Activated CD4-positive, CD25-positive, alpha-beta regulatory T cell treated with anti-CD3 and anti-CD28 coated beads, Interleukin-2, amount 50 U/mL, for 72 hours (primary cell): ENCODE measurements around the gene CASP2.
A peak's percentile ranks its signal among the peaks of the same experiment; 100 is the strongest.

Experiments used
- DNase-seq: peaks from one replicate; pipeline ENCODE4 v3.0.0; 2021

The CASP2 gene

GRCh38 chr7:143341842-143342241 lies 53.7 kb downstream of the CASP2 start:
- no peak for DNase-seq

DNA sequence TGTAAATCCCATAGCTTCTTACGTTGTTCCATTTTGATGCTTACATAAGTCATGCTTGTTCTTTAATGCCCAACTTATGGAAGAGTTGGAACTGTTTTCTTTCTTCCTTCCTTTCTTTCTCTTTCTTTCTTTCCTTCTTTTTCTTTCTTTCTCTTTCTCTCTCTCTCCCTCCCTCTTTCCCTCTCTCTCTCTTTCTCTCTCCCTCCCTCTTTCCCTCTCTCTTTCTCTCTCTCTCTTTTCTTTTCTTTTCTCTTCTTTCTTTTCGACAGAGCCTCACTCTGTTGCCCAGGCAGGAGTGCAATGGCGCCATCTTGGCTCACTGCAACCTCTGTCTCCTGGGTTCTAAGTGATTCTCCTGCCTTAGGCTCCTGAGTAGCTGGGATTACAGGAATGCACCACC lies 55.4 kb downstream of the CASP2 start:
- DNase-seq: no peak

DNA sequence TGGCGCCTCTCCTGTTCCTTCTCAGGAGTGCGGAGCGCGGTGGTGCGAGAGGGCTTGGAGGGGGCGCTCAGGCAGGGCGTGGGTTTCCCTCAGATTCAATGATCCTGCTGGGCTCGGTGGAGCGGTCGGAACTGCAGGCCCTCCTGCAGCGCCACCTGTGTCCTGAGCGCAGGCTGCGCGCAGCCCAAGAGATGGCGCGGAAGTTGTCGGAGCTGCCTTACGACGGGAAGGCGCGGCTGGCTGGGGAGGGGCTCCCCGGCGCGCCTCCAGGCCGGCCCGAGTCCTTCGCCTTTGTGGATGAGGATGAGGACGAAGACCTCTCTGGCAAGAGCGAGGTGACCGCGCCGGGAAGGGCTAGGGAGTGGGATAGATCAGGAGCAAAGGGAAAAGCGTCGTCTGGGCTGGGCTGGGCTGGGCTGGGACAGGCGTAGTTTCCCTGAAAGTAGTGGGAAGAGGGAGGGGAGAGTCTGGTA lies 57.3 kb downstream of the CASP2 start:
- DNase-seq: peak; percentile 54

DNA sequence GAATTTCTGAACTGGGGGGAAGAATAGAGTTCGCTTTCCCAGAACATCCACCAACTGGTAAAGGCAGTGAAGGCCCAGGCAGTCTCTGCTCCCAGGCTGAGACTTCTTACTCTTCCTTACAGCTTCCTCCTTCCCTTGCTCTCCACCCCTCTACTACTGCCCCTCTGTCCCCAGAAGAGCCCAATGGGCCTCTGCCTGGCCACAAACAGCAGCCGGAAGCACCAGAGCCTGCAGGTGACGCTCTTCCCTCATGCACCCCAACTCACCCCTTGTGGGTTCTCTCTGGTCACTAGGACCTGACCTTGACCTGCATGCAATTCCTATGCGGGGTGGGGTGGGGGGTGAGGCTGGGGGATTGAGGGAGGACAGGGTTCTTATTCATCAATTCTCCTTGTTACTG lies 57.9 kb downstream of the CASP2 start:
- no peak for DNase-seq

- no peak for DNase-seq
Observed at GRCh38 chr7:143347950-143348349, 59.8 kb downstream of the CASP2 start.

DNA sequence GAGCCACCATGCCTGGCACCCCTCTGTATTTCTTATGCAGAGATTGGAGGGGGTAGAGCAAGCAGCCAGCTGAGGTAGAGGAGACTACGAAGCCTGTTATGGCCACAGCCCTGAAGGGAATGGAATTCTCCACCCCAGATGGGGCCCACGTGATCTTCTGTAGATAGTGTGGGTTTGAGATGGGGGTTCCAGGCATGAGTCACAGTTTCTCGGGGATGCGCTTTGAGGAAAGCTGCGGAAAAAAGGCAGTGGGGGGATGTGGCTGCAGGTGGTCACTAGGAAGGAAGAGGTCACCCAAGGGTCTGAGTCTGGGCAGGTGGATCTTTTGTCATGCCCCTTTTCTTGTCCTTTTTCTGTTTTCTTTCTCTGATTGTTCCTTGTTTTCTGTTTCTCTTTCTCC lies 62.9 kb downstream of the CASP2 start:
- no peak for DNase-seq

GRCh38 chr7:143351574-143351973 lies 63.4 kb downstream of the CASP2 start:
- DNase-seq: no peak

GRCh38 chr7:143352531-143353002 lies 64.4 kb downstream of the CASP2 start:
- DNase-seq: no peak

GRCh38 chr7:143354376-143354775 lies 66.2 kb downstream of the CASP2 start:
- DNase-seq: no peak

- DNase-seq: no peak
Observed at GRCh38 chr7:143354965-143355364, 66.8 kb downstream of the CASP2 start.

GRCh38 chr7:143355450-143356385 lies 67.6 kb downstream of the CASP2 start:
- DNase-seq: no peak

DNA sequence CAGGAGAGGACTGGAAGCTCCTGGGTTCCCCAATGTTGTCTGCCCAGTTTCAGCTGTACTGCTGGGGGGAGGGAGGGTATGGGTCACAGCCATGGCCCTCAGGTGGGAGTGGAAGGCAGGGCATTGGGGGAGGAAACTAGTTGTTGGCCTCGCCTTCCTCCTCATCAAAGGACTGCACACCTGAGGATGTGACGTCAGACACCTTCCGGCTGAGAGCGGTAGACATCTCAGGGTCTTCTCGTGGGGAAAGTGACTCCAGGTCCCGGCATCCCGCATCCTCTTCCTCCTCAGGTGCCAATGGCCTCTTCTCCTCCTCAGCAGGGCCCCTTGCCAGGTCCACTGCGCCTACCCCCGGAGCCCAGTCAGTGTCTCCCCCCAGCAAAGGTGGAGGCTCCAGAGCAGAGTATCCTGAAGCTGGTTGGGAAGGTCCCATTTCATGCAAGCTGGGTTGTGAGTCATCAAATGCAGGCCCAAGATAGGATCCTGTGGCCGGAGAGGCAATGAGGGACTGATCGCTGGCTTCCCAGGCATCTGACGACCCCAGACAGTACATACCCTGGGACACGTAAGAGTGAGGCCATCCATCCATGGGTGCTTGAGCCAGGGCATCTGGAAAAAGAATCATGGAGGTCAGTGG lies 68.4 kb downstream of the CASP2 start:
- DNase-seq: no peak
